ENCODE measurements around the gene SLC24A3. TPM values are rescaled to one million over a fixed set of nuclear protein-coding genes. Genes with fewer than 3 reads are reported as not detected.
A peak's percentile ranks its signal among the peaks of the same experiment; 100 is the strongest.

Gene SLC24A3
- total RNA-seq, 4 donors from 2014 or later, result 4.2 to 6.4 (median 5.6) TPM

DNA sequence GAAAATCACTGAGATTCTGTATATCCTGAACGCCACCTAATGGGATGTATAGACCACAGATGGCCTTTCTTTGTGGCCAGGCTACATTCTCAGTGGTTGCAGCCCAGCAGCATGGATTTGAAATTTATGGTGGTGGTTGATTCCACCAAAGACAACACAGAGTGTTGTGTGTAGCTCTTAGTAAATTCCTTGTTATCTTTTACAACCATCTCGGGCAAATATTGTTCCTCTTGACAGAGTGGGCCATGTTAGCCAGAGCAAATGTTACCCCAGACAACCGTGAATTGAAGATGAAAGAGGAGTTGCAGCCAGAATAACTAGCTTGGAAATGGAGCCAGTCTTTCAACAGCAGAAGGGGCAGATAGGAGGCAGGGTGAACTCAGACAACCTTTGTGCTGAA is 39.5 kb downstream of the SLC24A3 start:
- WGBS, result 80% methylated on average over 3 of the region's 3 CpGs
- Histone ChIP-seq H3K9me3 (no peaks in the 10 kb centered on the region), H3K4me1 (peaks cover 65% of the 10 kb centered on the region), H3K36me3 (no peaks in the 10 kb centered on the region), H3K27me3 (no peaks in the 10 kb centered on the region), H3K4me3 (no peak overlapping the region), H3K27ac (peak overlapping the region; percentile 57)
- DNase-seq (ENCODE audit: low spot score in 2 of 2), result peak in 1 of 2 donors; percentile 29
- TF ChIP-seq POLR2AphosphoS5 (IDR thresholded peaks at IDR 0.05) (no peak), EP300 (IDR thresholded peaks at IDR 0.05) (no peak), POLR2A (IDR thresholded peaks at IDR 0.05) (no peak)
- TF ChIP-seq, protein P1, sequence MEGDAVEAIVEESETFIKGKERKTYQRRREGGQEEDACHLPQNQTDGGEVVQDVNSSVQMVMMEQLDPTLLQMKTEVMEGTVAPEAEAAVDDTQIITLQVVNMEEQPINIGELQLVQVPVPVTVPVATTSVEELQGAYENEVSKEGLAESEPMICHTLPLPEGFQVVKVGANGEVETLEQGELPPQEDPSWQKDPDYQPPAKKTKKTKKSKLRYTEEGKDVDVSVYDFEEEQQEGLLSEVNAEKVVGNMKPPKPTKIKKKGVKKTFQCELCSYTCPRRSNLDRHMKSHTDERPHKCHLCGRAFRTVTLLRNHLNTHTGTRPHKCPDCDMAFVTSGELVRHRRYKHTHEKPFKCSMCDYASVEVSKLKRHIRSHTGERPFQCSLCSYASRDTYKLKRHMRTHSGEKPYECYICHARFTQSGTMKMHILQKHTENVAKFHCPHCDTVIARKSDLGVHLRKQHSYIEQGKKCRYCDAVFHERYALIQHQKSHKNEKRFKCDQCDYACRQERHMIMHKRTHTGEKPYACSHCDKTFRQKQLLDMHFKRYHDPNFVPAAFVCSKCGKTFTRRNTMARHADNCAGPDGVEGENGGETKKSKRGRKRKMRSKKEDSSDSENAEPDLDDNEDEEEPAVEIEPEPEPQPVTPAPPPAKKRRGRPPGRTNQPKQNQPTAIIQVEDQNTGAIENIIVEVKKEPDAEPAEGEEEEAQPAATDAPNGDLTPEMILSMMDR (IDR thresholded peaks at IDR 0.05), result no peak

- H3K27ac ChIP-seq, result peak overlapping the region; percentile 57
- 27% methylated on average over 5 of the region's 5 CpGs for WGBS
- no peak overlapping the region for H3K4me3 ChIP-seq
- TF ChIP-seq POLR2AphosphoS5 (IDR thresholded peaks at IDR 0.05) (peak; percentile 73 to 99 (median 89)), EP300 (IDR thresholded peaks at IDR 0.05) (no peak)
- no peaks in the 10 kb centered on the region for H3K27me3 ChIP-seq
- H3K9me3 ChIP-seq, result no peaks in the 10 kb centered on the region
- H3K36me3 ChIP-seq, result no peaks in the 10 kb centered on the region
- peaks cover 65% of the 10 kb centered on the region for H3K4me1 ChIP-seq
- DNase-seq (ENCODE audit: low spot score in 2 of 2), result peak; percentile 84 to 85
Measured at GRCh38 chr20:19252451-19253120, 40.1 kb downstream of the SLC24A3 start.

- H3K27me3 ChIP-seq, result no peaks in the 10 kb centered on the region
- H3K9me3 ChIP-seq, result no peaks in the 10 kb centered on the region
- TF ChIP-seq POLR2AphosphoS5 (IDR thresholded peaks at IDR 0.05) (no peak), EP300 (IDR thresholded peaks at IDR 0.05) (no peak), POLR2A (IDR thresholded peaks at IDR 0.05) (no peak)
- TF ChIP-seq, protein P1 (IDR thresholded peaks at IDR 0.05), result no peak
- WGBS, result 74% methylated on average over 5 of the region's 5 CpGs
- peak in 1 of 2 donors; percentile 58 for DNase-seq (ENCODE audit: low spot score in 2 of 2)
- no peak overlapping the region for H3K4me3 ChIP-seq
- H3K27ac ChIP-seq, result peak overlapping the region; percentile 57
- no peaks in the 10 kb centered on the region for H3K36me3 ChIP-seq
- peaks cover 69% of the 10 kb centered on the region for H3K4me1 ChIP-seq
Measured at GRCh38 chr20:19253316-19253715, 40.9 kb downstream of the SLC24A3 start.

DNA sequence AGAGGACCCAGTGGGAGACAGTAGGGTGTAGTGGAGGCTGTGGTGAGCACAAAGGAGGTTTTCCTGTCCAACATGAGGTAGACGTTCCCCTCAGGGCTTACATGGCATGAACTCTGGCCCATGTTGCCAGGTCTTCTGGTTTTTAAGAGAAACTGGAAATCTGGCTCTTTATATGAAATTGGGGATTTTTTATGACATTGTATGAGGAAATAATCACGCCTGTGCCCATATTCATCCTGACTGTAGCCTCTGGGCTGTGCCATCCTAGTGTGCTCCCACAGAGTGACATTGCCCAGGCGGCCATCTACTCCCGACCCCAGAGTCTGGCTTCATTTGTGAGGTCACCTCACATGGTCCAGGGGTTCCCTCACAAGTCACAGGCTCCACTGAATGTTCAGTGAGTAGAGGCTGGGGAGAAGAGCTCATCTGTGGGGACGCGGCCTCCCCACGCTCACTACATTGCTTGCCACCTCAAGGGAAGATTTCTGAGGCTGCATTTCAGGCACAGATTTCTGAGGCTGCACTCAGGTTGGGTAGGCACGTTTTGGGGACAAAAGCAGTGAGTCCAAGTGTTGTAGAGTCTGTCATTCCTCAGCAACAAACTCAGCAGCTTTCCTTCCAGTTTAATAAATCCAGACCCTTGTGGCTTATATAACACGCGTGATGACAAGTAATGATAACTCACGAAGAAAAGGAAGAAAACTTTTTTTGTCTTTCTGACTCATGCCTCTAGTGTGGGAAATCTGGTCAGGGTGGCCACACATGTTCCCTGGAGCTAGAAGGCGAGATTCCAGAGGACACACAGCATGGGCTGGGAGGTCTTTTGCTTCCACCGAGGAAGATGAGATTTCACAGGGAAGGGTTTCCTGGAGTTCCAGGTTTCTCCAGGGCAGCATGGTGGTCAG is 41.7 kb downstream of the SLC24A3 start:
- Histone ChIP-seq H3K9me3 (no peaks in the 10 kb centered on the region), H3K27me3 (no peaks in the 10 kb centered on the region), H3K4me1 (peaks cover 69% of the 10 kb centered on the region), H3K36me3 (no peaks in the 10 kb centered on the region), H3K27ac (peak overlapping the region; percentile 57), H3K4me3 (no peak overlapping the region)
- WGBS, result 69% methylated on average over 11 of the region's 13 CpGs
- no peak for TF ChIP-seq EP300 (IDR thresholded peaks at IDR 0.05)
- TF ChIP-seq POLR2A (IDR thresholded peaks at IDR 0.05), result no peak
- TF ChIP-seq, protein P1 (IDR thresholded peaks at IDR 0.05), result no peak
- no peak for TF ChIP-seq POLR2AphosphoS5 (IDR thresholded peaks at IDR 0.05)
- DNase-seq (ENCODE audit: low spot score in 2 of 2), result peak in 1 of 2 donors; percentile 57

DNA sequence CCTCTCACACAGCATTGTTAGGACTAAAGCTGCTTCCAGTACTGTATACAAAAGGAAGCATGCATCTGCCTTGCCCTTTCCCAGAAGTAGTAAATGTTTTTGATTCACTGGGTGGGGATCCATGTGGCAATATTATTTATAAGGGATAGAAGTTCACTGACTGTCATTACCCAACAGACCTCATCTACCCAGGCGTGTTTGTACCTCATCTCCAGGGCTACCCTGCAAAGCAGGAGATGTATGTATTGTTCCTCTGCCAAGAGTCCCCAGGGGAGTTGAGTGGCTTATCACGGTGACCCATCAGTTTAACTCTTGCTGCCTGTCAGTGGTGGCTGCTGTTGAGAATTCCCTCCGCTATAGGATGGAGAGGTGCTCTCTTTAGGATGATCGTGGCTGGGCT is 42.5 kb downstream of the SLC24A3 start:
- TF ChIP-seq EP300 (IDR thresholded peaks at IDR 0.05) (no peak), POLR2A (IDR thresholded peaks at IDR 0.05) (no peak), POLR2AphosphoS5 (IDR thresholded peaks at IDR 0.05) (no peak)
- TF ChIP-seq, protein P1 (IDR thresholded peaks at IDR 0.05), result no peak
- peak overlapping the region; percentile 34 for H3K27ac ChIP-seq

More for the DNA sequence above, 42.5 kb downstream of the SLC24A3 start:
- Histone ChIP-seq H3K9me3 (no peaks in the 10 kb centered on the region), H3K4me1 (peaks cover 62% of the 10 kb centered on the region), H3K27me3 (no peaks in the 10 kb centered on the region), H3K36me3 (no peaks in the 10 kb centered on the region), H3K4me3 (no peak overlapping the region)
- no peak for DNase-seq (ENCODE audit: low spot score in 2 of 2)
- whole genome bisulfite sequencing, result 32% methylated on average over 4 of the region's 4 CpGs

Measured in suprapubic skin (tissue), 4 donors.